Ovary (tissue), 3 donors: ENCODE data around the gene MYD88.

Experiments
- CTCF ChIP-seq, 3 donors: fragments of 450-650 bp in 2 of 3; fragments of 200-600 bp in 1 of 3; IDR thresholded peaks; one replicate each; pipeline versions ENCODE4 v1.5.1 to v1.8.0; 2016 to 2022; ENCODE audit warnings: antibody characterized with exemption in 3 of 3, mild to moderate bottlenecking in 1 of 3
- EP300 ChIP-seq: sonication (generic); formaldehyde crosslinking; IDR thresholded peaks from one replicate; pipeline ENCODE4 v1.6.1; 2017; ENCODE audit warnings: antibody characterized with exemption
- POLR2A ChIP-seq: fragments of 450-650 bp; IDR thresholded peaks from one replicate; pipeline ENCODE4 v1.6.1; 2017; ENCODE audit warnings: antibody characterized with exemption, mild to moderate bottlenecking, moderate library complexity
- donor health status: DM: no; HTN: no; CAD: no.

- TF ChIP-seq CTCF (IDR thresholded peaks at IDR 0.05) (no peak), POLR2A (no peak), EP300 (no peak)
These were observed 14.8 kb downstream of the MYD88 start for GRCh38 chr3:38153221-38153620.
